ENCODE measurements around the gene DNAJC16.

The DNAJC16 gene

GRCh38 chr1:15620902-15621682 is 94.4 kb downstream of the DNAJC16 start:
- DNase-seq (ENCODE audit: low spot score) = no peak

GRCh38 chr1:15621975-15622374 is 95.3 kb downstream of the DNAJC16 start:
- no peak for DNase-seq (ENCODE audit: low spot score)

- DNase-seq (ENCODE audit: low spot score) = no peak
These were observed 96.2 kb downstream of the DNAJC16 start for GRCh38 chr1:15622712-15623373.

- no peak for DNase-seq (ENCODE audit: low spot score)
These were observed 96.8 kb downstream of the DNAJC16 start for GRCh38 chr1:15623435-15623834.

- DNase-seq (ENCODE audit: low spot score) = no peak
These were observed 97.6 kb downstream of the DNAJC16 start for GRCh38 chr1:15624133-15624714.

- no peak for DNase-seq (ENCODE audit: low spot score)
These were observed 98.6 kb downstream of the DNAJC16 start for GRCh38 chr1:15625056-15625917.
